Right lobe of liver (tissue), 4 donors: ENCODE data around the gene EPGN.

Experiments
- POLR2A ChIP-seq: fragments of 450-650 bp; IDR thresholded peaks from one replicate; pipeline ENCODE4 v1.6.1; 2017; ENCODE audit warnings: antibody characterized with exemption, mild to moderate bottlenecking
- TF ChIP-seq, protein P1 (sequence below), 4 donors: fragments of 200-600 bp in 3 of 4; fragments of 450-650 bp in 1 of 4; IDR thresholded peaks; one replicate each; pipeline versions ENCODE4 v1.5.1 to v1.8.0; 2016 to 2022; ENCODE audit warnings: antibody characterized with exemption in 4 of 4, mild to moderate bottlenecking in 2 of 4
- donor health status: DM: no; HTN: no; CAD: no.
- donor health status: DM: no; HTN: no; CAD: no.
- donor health status: DM: no; HTN: yes; CAD: no.

DNA sequence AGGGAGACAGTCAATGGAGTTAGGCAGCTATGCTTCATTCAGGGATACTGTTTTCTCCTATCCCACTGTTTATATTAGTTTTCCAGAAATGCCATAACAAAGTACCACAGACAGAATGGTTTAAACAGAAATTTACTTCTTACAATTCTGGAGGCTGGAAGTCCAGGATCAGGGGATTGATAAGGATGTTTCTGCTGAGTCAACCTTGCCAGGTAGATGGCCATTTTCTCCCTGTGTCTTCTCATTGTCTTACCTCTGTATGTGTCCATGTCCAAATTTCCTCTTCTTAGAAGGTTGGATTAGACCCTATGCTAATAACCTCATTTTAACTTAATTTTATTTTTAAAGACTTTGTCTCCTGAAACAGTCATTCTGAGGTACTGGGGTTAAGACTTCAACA lies 20.5 kb upstream of the EPGN start:
- TF ChIP-seq, protein P1, sequence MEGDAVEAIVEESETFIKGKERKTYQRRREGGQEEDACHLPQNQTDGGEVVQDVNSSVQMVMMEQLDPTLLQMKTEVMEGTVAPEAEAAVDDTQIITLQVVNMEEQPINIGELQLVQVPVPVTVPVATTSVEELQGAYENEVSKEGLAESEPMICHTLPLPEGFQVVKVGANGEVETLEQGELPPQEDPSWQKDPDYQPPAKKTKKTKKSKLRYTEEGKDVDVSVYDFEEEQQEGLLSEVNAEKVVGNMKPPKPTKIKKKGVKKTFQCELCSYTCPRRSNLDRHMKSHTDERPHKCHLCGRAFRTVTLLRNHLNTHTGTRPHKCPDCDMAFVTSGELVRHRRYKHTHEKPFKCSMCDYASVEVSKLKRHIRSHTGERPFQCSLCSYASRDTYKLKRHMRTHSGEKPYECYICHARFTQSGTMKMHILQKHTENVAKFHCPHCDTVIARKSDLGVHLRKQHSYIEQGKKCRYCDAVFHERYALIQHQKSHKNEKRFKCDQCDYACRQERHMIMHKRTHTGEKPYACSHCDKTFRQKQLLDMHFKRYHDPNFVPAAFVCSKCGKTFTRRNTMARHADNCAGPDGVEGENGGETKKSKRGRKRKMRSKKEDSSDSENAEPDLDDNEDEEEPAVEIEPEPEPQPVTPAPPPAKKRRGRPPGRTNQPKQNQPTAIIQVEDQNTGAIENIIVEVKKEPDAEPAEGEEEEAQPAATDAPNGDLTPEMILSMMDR (IDR thresholded peaks at IDR 0.05) = no peak
- no peak for TF ChIP-seq POLR2A
